ENCODE measurements around the gene REEP6. TPM values are rescaled to one million over a fixed set of nuclear protein-coding genes. Genes with fewer than 3 reads are reported as not detected.

REEP6 gene
- total RNA-seq, 1 experiment from 2014 or later = 10.5 TPM

DNA sequence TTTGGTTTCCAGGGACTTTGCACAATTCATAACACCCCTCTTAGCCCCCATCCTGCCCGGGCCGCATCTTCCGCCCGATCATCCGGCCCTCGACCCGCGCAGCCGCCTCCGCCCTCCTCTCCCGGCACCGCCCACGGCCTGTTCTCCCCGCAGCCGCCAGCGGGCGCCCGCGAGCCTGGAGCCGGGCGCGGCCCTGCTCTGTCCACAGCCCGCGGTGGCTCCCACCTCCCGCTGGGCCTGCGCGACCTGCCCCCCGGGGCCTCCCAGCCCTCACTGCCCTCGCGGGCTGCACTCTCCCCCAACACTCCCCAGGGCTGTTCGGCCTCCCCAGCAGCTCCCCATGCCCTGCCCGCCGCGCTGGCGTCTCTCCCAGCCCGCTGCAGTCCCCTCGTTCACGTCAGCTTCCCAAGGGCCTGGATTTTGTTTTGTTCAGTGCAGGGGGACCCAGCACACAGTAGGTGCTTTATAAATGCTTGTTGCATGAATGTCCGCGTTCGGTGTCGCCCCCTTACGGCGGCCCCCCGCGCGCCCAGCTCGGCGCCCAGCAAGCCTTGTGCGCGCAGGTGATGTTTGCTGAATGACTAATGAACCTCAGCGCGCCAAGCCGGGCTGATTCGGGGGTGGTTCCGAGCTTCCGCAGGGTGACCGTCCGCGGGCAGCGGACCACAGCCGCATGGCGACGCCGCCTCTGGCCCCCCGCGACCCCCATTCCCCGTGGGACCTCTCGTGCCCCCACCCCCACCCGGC is 45.6 kb upstream of the REEP6 start:
- Histone ChIP-seq H2BK12ac (ENCODE audit: insufficient read length, low read depth, low read length) (no peak overlapping the region), H4K91ac (ENCODE audit: insufficient read length, low read depth, low read length) (no peak overlapping the region), H3K27me3 (ENCODE audit: insufficient read depth, low read length) (peaks cover 16% of the 10 kb centered on the region; the same call in 1 of the 2 replicates), H3K9me3 (ENCODE audit: control insufficient read depth, low read depth, low read length) (no peaks in the 10 kb centered on the region), H3K79me1 (ENCODE audit: insufficient read depth, low read depth, low read length, poor library complexity, severe bottlenecking) (peaks cover 6% of the 10 kb centered on the region), H3K18ac (ENCODE audit: insufficient read length, low read depth, low read length) (no peak overlapping the region), H3K79me2 (ENCODE audit: insufficient read depth, low read length) (no peaks in the 10 kb centered on the region), H3K23ac (ENCODE audit: insufficient read length, low read depth, low read length) (no peak overlapping the region), H3K4me1 (ENCODE audit: insufficient read depth, low read length) (no peaks in the 10 kb centered on the region), H3K4me2 (ENCODE audit: insufficient read depth, insufficient read length, low read length) (peak overlapping the region; percentile 6), H2AFZ (ENCODE audit: low read length) (no peak overlapping the region), H2BK20ac (ENCODE audit: low read depth, low read length, poor library complexity, severe bottlenecking) (no peak overlapping the region), H2BK15ac (ENCODE audit: low read depth, low read length) (no peak overlapping the region), H4K20me1 (ENCODE audit: control insufficient read depth, insufficient read depth, insufficient read length) (no peaks in the 10 kb centered on the region), H3K27ac (ENCODE audit: insufficient read length, low read depth, low read length) (no peak overlapping the region), H3K4ac (ENCODE audit: low read depth, low read length) (no peak overlapping the region), H4K8ac (replicated peaks; ENCODE audit: insufficient read length, low read depth, low read length) (no peak overlapping the region), H4K5ac (ENCODE audit: insufficient read length, low read depth, low read length) (no peak overlapping the region), H3T11ph (ENCODE audit: low read length) (no peak overlapping the region), H3K9ac (ENCODE audit: extremely low read depth, insufficient read length, low read length) (no peak overlapping the region), H2BK120ac (ENCODE audit: low read depth, low read length, poor library complexity, severe bottlenecking) (no peak overlapping the region), H3K56ac (ENCODE audit: insufficient read length, low read depth, low read length) (no peak overlapping the region), H2BK5ac (ENCODE audit: insufficient read length, low read length) (no peak overlapping the region), H2AK5ac (ENCODE audit: insufficient read length, low read length) (no peak overlapping the region), H3K14ac (ENCODE audit: insufficient read depth, low read length) (no peak overlapping the region), H3K23me2 (ENCODE audit: insufficient read length, low read depth, low read length, poor library complexity, severe bottlenecking) (peaks cover 3% of the 10 kb centered on the region)
- DNase-seq = peak; percentile 75
- no peak overlapping the region for H3K27ac Mint-ChIP-seq
- TF ChIP-seq, protein P1, sequence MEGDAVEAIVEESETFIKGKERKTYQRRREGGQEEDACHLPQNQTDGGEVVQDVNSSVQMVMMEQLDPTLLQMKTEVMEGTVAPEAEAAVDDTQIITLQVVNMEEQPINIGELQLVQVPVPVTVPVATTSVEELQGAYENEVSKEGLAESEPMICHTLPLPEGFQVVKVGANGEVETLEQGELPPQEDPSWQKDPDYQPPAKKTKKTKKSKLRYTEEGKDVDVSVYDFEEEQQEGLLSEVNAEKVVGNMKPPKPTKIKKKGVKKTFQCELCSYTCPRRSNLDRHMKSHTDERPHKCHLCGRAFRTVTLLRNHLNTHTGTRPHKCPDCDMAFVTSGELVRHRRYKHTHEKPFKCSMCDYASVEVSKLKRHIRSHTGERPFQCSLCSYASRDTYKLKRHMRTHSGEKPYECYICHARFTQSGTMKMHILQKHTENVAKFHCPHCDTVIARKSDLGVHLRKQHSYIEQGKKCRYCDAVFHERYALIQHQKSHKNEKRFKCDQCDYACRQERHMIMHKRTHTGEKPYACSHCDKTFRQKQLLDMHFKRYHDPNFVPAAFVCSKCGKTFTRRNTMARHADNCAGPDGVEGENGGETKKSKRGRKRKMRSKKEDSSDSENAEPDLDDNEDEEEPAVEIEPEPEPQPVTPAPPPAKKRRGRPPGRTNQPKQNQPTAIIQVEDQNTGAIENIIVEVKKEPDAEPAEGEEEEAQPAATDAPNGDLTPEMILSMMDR (conservative IDR thresholded peaks at IDR 0.05) = peak; percentile 97
- peaks cover 19 to 29% (median 25%) of the 10 kb centered on the region in 3 experiments for H3K36me3 Mint-ChIP-seq (ENCODE audit: insufficient read depth in 1 of 3, low read depth in 3 of 3)
- peak overlapping the region; percentile 59 to 80 for H3K4me3 Mint-ChIP-seq
- H3K4me1 Mint-ChIP-seq = peaks cover 4 to 23% of the 10 kb centered on the region in 2 experiments
- WGBS (ENCODE audit: extremely low coverage, insufficient read length, low lambda C conversion rate) = no CpG with 5 or more reads among the region's 70 CpGs
- H3K27me3 Mint-ChIP-seq (ENCODE audit: low read depth) = peaks cover 52% of the 10 kb centered on the region
- no peaks in the 10 kb centered on the region; a peak in 1 of 5 replicates for H3K9me3 Mint-ChIP-seq
